ENCODE results near the gene ADAR. TPM values are rescaled to one million over a fixed set of nuclear protein-coding genes. Genes with fewer than 3 reads are reported as not detected.

ADAR gene
- total and polyA plus RNA-seq, 2 donors from 2014 or later: 40.3 to 154 TPM

DNA sequence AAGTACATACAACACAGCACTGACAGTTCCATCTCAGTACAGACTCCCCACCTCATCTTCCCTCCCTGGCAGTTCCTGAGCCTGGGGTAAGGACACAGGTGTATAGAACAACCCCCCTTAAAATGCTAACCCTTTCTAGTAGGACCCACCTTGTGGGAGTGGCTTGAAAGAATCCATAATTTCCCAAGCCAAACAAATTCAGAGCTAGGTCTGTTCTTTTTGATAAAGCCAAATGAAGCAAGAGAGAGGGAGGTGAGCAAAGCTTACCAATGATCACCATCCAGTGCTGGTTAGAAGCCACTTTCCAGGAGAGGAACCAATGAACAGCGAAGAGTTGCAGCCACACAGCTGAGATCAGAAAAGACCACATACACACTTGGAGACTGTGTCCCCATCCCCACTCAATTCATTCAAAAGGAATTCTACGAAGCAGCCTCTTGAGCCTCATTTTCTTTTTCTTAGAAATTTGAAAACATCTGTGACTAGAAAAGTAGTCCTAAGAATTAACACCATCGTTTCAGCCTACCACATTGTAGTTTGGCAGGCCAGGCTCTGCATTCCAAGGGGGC is 58.7 kb downstream of the ADAR start:
- Histone ChIP-seq H3K9me3 (ENCODE audit: control insufficient read depth in 2 of 3, insufficient read depth in 1 of 3, low read length in 3 of 3) (no peaks in the 10 kb centered on the region), H3K4me3 (ENCODE audit: low read length in 3 of 3) (no peak overlapping the region), H3K27ac (ENCODE audit: low read depth in 2 of 2, low read length in 2 of 2) (no peak overlapping the region), H3K9ac (ENCODE audit: low read length in 3 of 3) (no peak overlapping the region), H3K27me3 (ENCODE audit: control insufficient read depth, insufficient read depth, low read length) (no peaks in the 10 kb centered on the region), H3K36me3 (ENCODE audit: control insufficient read depth in 2 of 3, insufficient read depth in 3 of 3, low read length in 3 of 3) (peaks cover 13 to 53% (median 42%) of the 10 kb centered on the region in 3 donors), H3K4me1 (ENCODE audit: control insufficient read depth in 2 of 3, insufficient read depth in 2 of 3, low read depth in 1 of 3, low read length in 3 of 3) (peaks cover 0 to 10% (median 5%) of the 10 kb centered on the region in 3 donors)
- TF ChIP-seq, protein P1, sequence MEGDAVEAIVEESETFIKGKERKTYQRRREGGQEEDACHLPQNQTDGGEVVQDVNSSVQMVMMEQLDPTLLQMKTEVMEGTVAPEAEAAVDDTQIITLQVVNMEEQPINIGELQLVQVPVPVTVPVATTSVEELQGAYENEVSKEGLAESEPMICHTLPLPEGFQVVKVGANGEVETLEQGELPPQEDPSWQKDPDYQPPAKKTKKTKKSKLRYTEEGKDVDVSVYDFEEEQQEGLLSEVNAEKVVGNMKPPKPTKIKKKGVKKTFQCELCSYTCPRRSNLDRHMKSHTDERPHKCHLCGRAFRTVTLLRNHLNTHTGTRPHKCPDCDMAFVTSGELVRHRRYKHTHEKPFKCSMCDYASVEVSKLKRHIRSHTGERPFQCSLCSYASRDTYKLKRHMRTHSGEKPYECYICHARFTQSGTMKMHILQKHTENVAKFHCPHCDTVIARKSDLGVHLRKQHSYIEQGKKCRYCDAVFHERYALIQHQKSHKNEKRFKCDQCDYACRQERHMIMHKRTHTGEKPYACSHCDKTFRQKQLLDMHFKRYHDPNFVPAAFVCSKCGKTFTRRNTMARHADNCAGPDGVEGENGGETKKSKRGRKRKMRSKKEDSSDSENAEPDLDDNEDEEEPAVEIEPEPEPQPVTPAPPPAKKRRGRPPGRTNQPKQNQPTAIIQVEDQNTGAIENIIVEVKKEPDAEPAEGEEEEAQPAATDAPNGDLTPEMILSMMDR (IDR thresholded peaks at IDR 0.05; ENCODE audit: borderline replicate concordance, extremely low read depth, insufficient read depth): no peak
- intact Hi-C loops (cut with DNase I): loop anchor here (5.0 kb wide), 1 partner anchor 72 kb away; no protein-coding TSS in a partner anchor
- no peak for FAIRE-seq
- no peak for DNase-seq

DNA sequence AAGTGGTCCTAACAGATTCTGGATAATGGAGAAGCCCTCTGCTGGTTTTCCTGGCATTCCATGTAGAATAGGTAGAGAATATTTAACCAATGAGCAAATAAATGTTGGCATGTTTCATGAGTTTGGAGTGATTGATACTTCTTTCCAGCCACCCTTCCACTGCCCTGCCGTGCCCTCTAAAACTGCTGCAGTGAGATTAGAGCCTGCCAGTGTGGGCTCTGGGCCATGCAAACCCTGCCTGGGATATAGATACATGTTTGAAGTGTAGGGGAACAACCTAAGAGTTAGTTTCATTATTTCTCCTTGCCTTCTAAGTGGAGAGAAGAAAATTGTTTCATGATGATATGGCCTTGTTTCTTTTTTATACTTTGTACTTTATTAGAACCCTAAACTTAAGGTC is 60.0 kb downstream of the ADAR start:
- DNase-seq: no peak

DNA sequence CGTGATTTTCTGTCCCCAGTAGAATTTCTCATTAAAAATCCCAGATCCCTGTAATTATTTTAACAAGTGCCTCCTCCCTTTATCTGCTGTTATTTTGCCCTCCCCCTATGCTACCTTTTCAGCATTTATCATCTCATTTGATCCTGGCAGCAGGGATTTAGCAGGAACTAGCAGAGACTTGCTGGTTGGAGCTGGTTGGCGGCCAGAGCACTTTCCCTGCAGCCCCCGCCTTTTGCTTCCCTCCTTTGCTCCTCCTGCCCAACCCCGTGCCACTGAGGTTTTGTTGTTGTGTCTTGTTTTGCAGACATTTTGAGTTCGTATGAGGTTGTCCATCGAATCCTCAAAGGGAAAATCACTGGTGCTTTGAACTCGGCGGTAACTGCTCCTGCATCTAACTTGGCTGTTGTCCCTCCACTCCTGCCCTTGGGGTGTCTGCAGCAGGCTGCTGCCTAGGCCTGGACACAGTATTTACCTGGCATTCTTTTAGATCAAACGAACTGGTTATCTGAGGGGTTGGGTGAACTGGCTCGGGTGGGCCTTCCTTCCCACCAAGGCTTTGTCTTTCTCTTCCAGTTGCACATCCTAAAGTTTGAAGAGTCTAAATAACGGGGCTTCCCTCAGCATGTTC is 60.8 kb downstream of the ADAR start:
- Histone ChIP-seq H3K27ac (ENCODE audit: low read depth in 2 of 2, low read length in 2 of 2) (peak overlapping the region; percentile 20 to 36), H3K36me3 (ENCODE audit: control insufficient read depth in 2 of 3, insufficient read depth in 3 of 3, low read length in 3 of 3) (peaks cover 4 to 33% (median 24%) of the 10 kb centered on the region in 3 donors), H3K9me3 (ENCODE audit: control insufficient read depth in 2 of 3, insufficient read depth in 1 of 3, low read length in 3 of 3) (no peaks in the 10 kb centered on the region), H3K4me1 (ENCODE audit: control insufficient read depth in 2 of 3, insufficient read depth in 2 of 3, low read depth in 1 of 3, low read length in 3 of 3) (peaks cover 0 to 10% (median 5%) of the 10 kb centered on the region in 3 donors), H3K4me3 (ENCODE audit: low read length in 3 of 3) (no peak overlapping the region), H3K27me3 (ENCODE audit: control insufficient read depth, insufficient read depth, low read length) (no peaks in the 10 kb centered on the region), H3K9ac (ENCODE audit: low read length in 3 of 3) (peak overlapping the region in 1 of 3 donors; percentile 28)
- no peak for FAIRE-seq
- intact Hi-C loops (cut with DNase I): loop anchor here (5.0 kb wide), 1 partner anchor 70 kb away; no protein-coding TSS in a partner anchor
- no peak for DNase-seq
- TF ChIP-seq, protein P1 (IDR thresholded peaks at IDR 0.05; ENCODE audit: borderline replicate concordance, extremely low read depth, insufficient read depth): no peak

More for the DNA sequence above, 60.0 kb downstream of the ADAR start:
- Histone ChIP-seq H3K4me3 (ENCODE audit: low read length in 3 of 3) (no peak overlapping the region), H3K27me3 (ENCODE audit: control insufficient read depth, insufficient read depth, low read length) (no peaks in the 10 kb centered on the region), H3K9ac (ENCODE audit: low read length in 3 of 3) (no peak overlapping the region), H3K36me3 (ENCODE audit: control insufficient read depth in 2 of 3, insufficient read depth in 3 of 3, low read length in 3 of 3) (peaks cover 6 to 41% (median 32%) of the 10 kb centered on the region in 3 donors), H3K9me3 (ENCODE audit: control insufficient read depth in 2 of 3, insufficient read depth in 1 of 3, low read length in 3 of 3) (no peaks in the 10 kb centered on the region), H3K4me1 (ENCODE audit: control insufficient read depth in 2 of 3, insufficient read depth in 2 of 3, low read depth in 1 of 3, low read length in 3 of 3) (peaks cover 0 to 10% (median 5%) of the 10 kb centered on the region in 3 donors), H3K27ac (ENCODE audit: low read depth in 2 of 2, low read length in 2 of 2) (peak overlapping the region; percentile 20 to 36)
- no peak for FAIRE-seq
- intact Hi-C loops (cut with DNase I): loop anchor here (5.0 kb wide), 1 partner anchor 71 kb away; no protein-coding TSS in a partner anchor
- TF ChIP-seq, protein P1 (IDR thresholded peaks at IDR 0.05; ENCODE audit: borderline replicate concordance, extremely low read depth, insufficient read depth): no peak
